Stimulated activated CD8-positive, alpha-beta memory T cell treated with anti-CD3 and anti-CD28 coated beads, Interleukin-7, amount 100 ng/mL, for 24 hours (primary cell): ENCODE results near the gene ADGRL3.
"Not testable (repeated sequence)": the region's sequence is repeated elsewhere in the genome, so short reads cannot be mapped to it uniquely, and the experiment has no call there.

Experiments used
- DNase-seq: peaks from one replicate; pipeline ENCODE4 v3.0.0-alpha.2; 2020; ENCODE audit warnings: low read depth

Gene ADGRL3

DNA sequence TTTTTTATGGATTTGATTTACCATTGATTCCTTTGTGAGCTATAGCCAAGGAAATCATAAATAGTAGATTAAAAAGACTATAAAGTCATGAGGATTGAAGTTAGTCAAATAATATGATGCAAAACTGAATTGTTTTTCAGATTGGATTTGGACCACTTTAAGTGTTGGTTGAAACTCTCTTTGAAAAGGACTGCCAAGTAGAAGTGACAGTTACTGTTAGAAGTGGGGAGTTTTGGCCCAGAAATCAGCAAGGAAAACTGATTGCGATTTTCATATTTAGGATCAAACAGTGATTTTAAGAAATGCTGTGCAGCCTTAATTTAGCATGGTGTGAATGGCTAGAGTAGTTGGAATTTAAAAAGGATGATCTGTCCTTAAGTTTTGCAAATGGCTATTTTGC lies 4.9 kb downstream of the ADGRL3 start:
- DNase-seq: no peak

DNA sequence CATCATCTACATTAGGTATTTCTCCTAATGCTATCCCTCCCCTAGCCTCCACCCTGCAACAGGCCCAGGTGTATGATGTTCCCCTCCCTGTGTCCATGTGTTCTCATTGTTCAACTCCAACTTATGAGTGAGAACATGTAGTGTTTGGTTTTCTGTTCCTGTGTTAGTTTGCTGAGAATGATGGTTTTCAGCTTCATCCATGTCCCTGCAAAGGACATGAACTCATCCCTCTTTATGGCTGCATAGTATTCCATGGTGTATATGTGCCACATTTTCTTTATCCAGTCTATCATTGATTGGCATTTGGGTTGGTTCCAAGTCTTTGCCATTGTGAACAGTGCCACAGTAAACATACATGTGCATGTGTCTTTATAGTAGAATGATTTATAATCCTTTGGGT lies 7.0 kb downstream of the ADGRL3 start:
- not testable (repeated sequence) for DNase-seq

DNA sequence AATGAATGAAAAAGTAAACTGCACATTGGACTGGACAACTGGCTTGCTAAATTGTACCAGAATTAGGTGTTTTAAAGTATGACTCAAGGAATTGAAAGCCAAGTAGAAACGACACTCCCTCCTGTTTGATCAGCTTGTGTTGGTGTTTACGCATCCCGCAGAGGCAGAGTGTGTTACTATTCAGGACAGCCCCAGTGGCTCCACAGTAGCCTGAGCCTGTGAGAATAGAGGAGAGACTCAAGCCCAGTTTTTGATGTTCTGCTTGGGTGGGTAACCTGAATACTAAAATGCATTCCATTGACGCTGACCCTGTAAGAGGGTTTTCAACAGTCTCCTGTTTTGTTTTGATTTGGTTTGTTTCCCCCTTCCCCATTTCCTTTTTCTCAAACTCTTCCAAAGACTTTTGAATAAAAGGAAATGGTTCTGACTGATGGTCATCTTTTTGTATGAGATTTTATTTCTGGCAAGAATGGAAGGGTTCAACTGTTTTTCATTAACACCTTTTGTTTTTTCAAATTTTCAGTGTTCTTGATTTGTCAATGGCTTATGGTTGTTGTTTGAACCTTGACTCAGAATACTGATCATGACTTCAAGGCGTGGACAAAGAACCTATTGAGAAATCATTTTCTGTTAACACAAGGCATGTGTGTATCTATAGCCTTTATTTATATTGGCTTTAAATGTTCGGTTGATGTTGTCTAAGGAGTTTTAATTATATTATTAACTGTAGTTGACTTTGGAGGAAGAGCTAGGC lies 10.2 kb downstream of the ADGRL3 start:
- no peak for DNase-seq

DNA sequence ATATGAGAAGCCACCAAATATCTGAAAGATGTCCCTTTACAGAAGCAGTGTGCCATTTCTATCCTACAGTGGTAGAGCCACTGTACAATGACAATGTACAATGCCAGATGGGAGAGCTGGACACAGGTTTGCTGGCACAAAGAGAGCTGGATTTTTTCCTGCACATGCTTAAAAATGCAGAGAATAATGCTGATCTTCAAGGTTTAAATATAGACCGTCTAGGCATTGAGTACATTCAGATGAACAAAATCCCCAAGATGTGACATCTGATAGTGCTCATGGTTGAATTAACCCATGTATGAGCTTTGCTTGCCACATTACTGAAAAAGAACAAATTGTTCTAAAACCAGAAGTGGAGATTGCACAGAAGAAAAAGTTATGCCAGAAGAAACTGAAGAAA lies 11.7 kb downstream of the ADGRL3 start:
- no peak for DNase-seq

DNA sequence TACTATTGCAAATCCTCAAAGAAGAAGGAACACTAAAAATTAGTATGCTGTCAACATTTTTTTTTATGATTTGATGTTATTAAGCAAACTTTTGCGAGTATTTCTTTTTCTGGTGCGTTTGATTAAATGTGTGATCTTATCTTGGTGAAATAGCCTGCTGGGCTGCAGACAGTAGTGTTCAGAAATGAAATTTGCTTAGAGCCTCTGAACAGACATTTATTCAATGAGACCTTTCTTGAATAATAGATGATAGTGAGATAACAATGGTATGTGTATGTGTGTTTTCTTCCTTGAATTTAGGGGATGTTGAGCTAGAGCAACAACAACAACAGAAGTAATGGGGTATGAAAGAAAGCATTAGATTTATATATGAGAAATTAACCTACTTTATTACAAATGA lies 12.7 kb downstream of the ADGRL3 start:
- DNase-seq: no peak

DNA sequence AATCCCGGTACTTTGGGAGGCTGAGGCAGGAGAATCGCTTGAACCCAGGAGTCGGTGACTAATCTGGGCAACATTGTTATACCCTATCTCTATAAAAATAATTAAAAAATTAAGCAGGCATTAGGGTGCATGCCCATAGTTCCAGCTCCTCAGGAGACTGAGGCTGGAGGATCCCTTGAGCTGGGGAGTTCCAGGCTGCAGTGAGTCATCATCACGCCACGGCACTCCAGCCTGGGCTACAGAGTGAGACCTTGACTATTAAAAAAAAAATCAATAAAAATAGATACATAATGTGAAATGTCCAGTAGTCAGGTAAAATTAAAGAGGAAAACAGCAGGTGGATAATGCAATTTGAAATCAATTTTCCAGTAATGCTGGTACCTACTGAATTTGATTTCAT lies 14.6 kb downstream of the ADGRL3 start:
- DNase-seq: no peak

DNA sequence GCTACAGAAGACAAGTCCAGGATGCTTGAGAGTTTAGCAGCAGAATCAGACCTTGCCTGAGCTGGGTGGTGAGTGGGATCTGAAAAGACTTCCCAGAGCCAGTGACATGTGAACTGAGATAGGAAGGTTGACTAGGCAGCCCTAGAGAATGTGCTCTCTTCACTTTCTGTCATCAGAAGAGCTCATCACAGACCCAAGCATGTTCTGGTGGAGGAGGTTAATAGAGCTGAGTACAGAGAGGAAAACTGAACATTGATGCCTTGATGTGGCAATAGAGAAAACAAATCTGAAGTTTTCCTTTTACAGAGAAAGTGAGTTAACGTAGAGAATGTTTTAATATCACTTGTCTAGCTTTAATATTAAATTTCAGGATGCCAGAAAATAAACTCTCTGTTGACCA lies 17.1 kb downstream of the ADGRL3 start:
- no peak for DNase-seq

DNA sequence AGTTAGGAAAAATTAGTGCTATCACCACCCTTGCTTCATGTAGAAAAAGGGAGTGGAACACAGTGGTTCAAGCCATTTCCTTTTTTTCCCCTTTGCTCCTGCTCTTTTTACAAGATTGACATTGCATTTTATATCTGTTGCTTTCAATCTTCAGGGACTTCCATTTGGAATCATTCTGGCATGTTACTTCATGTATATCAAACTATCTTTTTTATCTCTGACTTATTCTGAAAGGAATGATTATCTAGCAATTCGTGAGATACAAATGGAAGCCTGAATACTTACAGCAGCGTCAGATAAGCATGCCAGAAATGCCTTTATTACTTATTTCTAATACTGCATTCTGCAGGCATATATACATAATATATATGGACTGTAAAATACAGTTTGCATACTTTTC lies 20.4 kb downstream of the ADGRL3 start:
- no peak for DNase-seq

DNA sequence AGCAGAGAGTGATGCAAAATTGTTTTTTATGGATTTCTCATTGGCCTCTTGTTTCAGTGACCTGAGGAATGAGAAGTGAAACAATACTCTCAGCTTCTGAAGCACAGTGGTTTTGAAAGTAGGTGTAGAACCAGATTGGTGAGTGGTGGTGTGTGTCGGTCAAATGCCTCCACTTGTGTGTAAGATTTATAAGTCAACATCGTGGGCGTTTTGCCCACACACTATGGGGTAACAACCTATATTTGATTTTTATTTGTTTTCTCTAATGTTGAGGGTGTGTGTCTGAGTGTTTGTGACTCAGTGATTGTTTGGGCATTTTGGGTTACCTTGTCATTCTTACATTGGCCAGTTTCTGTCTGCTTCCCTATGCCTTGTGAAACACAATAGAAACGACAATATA lies 23.3 kb downstream of the ADGRL3 start:
- no peak for DNase-seq

DNA sequence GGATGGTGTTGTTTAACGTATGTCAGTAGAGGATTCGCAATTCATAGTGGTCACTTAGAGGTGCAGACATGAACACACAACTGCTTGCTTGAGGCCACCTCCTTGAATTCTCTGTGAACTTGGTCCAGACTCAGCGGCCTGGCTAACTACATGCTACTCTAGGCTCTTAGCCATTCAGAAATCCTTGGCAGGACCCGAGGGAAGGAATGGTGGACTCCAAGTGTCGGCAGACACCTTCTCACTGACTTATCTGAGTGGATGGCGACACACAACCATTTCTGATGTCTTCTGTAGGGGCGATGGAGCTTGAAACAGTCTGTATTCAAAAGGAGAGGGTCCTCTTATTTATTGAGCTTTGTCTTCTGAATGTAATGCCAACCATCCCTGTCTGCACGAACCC lies 24.4 kb downstream of the ADGRL3 start:
- DNase-seq: no peak

DNA sequence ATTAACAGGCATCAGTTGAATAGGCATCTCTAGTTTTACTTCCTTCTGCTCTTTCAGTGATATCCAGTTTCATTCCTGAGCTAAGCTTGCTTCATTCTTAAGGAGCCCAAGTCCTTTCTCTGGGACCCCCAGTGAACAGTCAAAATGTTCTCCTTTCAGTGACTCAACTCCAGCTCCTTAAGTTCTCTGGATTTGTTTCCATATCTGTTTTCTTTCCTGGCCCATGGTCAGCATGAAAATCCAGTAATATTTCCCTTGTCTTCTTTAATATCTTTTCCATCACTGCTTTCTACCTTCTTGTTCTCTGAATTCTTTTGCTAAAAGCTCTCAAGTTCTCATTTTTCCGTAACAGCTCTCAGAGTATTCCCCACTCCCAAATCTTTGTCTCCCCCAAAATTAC lies 25.5 kb downstream of the ADGRL3 start:
- DNase-seq: no peak

DNA sequence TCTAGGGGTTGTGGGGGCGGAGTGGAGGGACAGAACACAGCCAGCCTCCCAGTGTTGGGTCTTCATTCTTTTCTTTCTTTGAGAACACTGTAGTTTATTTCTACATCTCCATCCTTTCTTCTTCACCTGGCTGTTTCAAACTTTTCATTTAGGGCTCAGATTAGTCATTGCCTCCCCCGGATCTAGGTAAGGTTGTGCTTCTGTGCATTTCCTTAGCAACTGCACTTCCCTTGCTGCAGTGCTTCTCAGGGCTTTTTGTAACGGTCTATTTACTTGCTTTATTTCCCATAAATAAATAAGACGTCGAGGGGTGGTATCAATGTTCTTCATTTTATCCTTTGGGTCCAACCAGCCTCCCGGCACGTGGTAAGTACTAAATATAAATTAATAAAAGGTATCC lies 31.3 kb downstream of the ADGRL3 start:
- DNase-seq: no peak

DNA sequence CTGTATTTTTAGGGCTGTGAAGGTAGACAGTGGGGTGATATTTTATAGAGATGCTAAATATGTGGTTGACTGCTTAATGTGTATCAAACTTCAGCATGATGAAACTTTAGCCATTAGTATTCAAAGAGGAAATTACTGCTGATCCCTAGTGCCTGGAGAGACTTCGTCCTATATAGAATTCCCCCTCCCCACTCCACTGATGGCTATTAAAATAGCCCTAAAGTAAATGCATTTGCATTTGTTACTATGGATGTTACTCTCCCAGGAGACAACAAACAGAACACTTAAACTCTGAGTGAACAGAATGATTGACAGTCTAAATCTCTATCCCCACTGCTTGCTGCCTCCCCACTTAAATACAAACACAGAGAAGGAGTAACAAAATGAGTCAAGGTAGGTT lies 39.1 kb downstream of the ADGRL3 start:
- DNase-seq: no peak

DNA sequence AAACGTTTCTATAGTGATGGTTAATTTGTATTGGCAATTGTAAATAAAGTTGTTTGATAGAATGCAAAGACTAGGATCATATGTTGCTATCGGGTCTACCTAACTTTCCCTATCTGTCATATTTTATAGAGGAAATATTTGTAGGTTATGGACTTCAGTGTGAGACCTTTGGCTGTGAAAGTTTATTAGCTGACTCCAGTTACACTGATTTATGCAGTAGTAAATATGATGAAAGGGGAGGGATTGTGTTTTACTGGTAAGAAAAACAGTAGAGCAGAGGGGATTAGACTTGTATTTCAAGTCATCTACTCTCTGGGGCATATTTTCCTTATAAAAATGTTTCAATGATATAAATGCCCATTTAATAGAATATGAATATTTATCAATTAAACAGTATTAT lies 43.8 kb downstream of the ADGRL3 start:
- no peak for DNase-seq

DNA sequence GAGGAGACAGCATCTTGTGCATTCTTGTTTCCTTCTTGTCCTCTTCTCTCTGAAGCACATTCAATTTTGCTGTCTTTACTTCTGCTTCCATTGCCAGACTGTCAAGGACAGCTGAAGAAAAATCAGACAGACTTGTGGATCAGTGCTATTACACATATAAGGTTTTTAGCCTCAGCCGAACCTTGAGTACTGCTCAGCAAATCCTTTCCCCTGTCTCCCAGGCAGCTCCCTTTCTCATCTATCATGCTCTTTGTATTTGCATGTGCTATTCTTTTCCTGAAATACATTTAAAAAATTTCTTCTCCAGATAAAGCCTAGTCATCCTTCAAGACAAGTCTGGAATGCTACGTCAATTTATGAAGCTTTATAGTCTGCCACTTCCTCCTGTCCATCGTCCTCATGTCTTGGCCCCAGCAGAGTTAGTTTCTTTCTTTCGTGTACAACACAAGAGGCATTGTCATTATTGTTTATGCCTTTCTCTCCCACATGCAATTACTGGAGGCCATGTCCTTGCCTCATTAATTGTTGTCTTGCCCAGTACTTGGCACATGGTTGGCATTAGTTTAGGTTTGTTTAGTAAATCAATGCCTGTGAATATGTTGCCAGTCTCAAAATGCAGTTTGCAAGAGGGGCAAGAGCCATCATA lies 45.1 kb downstream of the ADGRL3 start:
- no peak for DNase-seq

DNA sequence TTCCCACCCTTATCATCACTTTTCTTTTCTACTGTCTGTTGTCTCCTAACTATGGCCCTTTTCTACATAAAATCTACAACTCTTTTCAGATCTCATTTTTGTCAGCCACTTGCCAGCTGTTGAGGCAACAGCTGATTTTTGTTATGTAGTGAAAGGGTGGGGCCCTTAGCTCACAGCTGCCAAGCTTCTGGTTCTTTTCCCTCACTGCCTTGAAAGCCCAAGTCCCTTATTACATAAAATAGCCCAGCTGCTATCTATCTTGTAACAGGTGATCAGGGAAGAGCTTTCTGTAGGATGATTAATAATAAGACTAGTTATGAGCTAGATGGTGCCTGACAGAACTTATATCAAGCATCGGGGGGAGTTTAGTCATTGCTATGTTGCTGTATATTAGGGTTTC lies 45.9 kb downstream of the ADGRL3 start:
- DNase-seq: no peak

DNA sequence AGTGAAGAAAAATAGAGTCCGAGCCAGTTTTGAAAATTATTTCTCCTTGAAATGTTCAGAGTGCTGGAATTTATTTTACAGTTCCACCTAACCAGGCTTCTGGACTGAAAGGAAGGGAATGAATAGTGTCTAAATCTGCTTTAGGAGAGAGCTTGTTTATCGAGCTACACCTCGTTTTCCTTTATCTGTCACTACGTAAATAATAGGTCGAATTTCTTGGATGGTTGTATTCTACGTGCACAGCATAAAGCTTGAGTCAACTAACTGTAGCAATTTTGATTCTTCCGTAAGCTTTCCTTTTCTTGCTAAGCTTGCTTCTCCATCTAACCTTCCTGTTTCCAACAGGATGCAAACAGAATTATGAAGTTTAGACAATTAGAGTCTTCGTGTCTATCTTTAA lies 48.6 kb downstream of the ADGRL3 start:
- no peak for DNase-seq

DNA sequence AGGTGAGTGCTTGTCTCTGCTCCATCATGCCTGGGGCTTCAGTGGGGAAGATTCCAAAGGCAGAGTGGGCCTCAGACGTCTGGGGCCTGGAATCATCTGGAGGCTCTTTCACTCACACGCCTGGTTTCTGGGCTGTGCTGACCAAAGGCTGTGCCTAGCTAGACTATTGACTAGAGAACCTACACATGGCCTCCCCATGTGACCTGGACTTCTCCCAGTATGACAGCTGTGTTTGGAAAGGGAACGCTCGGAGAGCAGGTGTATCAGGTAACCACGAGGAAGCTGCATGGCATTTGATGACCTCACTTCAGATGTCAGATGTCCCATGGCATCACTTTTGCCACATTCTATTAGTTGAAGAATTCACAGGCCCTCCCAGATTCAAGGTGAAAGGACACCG lies 51.0 kb downstream of the ADGRL3 start:
- no peak for DNase-seq

DNA sequence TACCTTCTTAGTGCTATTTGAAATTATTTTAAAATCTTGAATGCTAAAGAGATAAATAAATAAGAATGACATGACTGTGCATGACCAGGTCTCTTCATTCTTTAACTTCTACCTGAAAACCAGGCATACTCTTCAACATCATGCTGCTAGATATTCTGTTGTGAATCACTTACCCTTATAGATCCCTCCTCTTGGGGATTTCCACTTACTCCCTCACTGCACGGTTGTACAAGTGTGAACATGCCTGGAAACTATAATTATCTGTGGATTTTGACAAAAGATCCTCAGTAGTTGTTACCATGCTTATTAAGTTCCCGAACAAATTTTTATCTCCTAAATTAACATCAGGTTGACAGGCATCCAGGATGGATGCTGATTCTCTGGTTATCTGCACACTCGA lies 54.3 kb downstream of the ADGRL3 start:
- no peak for DNase-seq

DNA sequence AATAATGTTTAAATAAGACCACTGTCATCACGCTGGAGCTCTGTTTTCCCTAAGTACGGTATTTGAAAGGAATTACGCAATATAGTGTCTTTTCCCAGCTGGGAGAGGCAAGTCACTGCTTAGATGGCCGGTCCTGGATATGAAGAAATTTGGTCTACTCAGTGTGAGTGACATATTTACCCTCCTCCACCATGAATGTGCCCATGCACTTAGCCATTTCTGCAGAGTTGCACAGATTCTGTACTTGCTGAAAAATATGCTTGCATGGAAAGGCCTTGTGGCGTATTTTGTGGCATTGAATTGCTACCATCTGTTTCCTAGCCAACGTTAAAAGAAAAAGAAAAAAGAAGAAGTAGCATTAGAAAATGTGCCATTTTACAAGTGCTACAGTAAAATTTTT lies 73.1 kb downstream of the ADGRL3 start:
- DNase-seq: no peak

DNA sequence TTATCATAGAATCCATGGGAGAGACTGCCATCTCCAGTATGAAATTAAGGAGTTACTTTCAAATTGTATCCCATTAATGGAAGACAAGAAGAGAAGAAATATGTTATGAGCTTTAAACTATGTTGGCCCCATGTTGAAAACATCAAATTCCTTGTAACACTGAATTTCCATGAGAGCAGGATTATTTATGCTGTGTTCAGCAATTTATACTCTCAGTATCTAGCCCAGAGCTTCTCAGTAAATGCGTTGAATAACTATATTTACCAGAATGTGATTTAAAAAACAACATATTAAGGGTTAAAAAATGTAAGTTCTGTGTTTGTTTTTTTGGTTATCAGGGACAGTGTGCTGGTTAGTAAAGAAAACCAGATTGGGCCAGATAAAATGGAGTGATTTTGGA lies 74.2 kb downstream of the ADGRL3 start:
- DNase-seq: no peak

DNA sequence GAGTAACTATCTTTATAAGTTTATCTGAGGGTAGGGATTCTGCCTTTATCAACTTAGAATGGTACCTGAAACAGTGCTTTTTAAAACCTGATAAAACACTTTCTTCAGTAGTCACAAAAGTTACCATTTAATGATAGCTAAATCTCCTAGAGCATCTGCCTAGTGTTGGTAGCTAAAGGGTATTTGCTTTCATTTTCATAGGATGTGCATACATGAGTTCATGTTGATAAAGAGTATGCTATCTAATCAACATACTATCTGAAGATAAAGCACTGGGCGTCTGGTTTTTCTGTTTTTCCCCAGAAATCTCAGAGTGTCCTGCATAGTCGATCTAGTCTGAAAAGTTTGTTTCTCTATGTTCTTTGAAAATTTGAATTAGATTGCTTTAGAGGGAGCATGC lies 75.1 kb downstream of the ADGRL3 start:
- DNase-seq: no peak

DNA sequence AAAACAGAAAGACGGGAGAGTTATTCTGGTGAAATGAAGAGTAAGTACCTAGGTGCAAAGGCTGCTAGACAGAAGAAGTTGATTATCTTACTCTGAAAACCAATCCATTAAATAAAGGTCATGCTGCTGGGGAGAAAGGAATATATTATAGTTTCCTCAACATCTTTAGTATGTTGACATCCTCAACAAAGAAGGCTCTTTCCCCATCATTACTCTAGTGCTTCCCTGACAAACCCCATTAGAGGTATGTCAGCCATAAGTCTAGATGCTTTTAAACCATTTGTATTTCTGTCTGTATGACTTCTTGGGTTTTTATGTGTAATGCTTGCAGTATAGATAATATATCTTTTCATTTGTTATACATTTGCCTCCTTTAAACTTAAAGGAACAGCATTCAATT lies 75.9 kb downstream of the ADGRL3 start:
- DNase-seq: no peak
